ENCODE results near the gene NR4A1.

NR4A1 gene

GRCh38 chr12:52050758-52051541 is at the start of gene NR4A1:
Gene NR4A1 (plus strand): TSS chr12:52051442. CDS start chr12:52054329, 2,887 bp downstream.
- DNase-seq: peak; percentile 78

DNA sequence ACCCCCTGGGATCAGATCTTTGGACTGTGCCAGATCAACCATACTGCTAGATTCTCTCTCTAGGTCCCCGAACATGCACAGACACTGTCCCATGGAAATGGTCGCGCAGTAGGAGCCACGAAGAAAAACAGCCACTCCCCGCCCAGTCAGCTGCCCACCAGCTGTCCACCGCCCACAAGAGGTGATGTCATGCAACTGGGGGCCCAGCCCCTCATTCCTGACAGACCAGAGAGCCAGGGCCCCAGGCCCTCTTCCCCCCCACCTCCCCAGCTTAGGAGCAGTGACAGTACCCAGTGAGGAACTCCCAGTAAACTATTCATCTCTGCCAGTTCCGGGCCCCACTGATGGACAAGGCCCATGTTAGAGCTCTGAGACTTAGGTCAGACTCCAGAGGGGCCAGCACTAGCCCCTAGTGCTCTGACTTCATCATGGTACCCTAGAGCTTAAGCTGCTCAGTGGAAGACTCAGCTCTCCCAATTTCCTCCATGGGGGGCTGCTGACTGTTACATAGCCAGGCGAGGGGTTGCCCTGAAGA is 48.2 kb upstream of the NR4A1 start:
- no peak for DNase-seq

- DNase-seq: no peak
Measured at GRCh38 chr12:52003591-52003990, 47.7 kb upstream of the NR4A1 start.

GRCh38 chr12:52004042-52004648 is 47.1 kb upstream of the NR4A1 start:
- peak; percentile 7 for DNase-seq

- no peak for DNase-seq
Measured at GRCh38 chr12:52005218-52005902, 45.9 kb upstream of the NR4A1 start.

DNA sequence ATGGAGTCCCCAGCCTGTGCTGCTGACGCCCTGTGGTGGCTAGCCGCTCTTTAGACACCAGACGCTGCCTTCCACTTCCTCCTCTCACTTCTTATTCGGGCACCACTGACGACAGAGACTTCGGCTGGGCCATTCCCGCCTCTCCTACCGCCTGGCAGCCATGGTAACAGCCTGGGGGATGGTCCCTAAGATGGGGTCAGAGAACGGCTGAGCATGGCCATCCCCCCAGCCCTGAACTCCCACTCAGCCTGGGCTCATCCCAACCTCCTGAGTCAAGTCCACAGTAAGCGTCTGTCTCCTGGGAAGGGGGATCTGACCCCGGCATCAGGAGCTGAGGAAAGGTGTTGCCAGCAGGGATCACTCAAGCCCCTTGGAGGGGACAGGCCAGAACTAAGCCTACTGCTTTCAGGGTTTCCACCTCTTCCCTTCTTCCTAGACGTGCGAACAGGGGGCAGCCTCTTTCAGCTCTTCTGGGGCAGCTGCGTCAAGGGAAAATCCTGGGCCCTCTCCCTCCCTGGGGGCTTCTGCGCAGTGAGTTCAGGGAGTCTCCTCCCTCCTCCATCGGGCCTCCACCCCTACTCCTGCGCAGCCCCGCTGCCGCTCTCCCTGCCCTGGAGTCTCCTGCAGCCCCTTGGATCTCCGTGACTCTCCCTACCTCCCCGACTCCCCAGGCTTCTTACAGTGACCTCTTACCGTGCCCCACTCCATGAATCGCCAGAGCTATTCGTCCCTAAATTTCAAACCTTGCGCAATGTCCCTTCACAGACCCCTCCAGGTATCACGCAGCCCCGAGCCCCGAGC is 45.1 kb upstream of the NR4A1 start:
- DNase-seq: no peak

- peak; percentile 33 for DNase-seq
Measured at GRCh38 chr12:52006726-52007157, 44.5 kb upstream of the NR4A1 start, which contains the start of gene TAMALIN. Gene TAMALIN (plus strand): TSS chr12:52006946. CDS start chr12:52007020, 74 bp downstream.

GRCh38 chr12:52007158-52007921 is 43.9 kb upstream of the NR4A1 start:
- DNase-seq: no peak

GRCh38 chr12:52007982-52008510 is 43.2 kb upstream of the NR4A1 start:
- DNase-seq: no peak

DNA sequence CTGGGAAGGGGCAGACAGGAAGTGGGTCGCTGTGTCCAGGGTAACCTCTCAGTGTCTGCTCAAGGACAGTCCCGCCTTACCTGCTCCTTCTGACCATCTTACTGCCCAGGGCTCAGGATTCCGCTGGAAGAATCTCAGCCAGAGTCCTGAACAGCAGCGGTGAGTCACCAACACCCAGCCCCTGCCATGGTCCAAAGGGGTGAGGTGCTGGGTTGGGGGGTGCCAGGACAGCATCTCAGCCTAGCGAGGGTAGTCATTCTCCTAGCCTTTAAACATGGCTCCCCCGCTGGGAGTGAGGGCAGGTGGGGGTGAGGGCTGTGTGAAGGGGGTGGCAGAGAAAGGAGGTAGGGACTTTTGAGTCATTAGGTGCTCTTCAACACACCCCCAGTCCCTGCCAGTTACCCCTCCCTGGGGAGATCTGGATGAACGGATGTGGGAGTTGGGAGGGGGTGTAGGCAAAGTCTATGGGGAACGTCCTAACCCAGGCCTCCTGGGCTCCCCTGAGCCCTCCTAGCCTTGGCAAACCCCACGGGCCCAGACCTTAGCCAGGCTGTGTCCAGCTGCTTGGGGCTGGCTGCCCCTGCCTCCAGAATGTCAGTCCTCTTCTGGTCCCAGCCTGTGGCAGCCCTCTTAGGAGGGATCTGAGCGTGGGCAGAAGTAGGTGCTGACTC is 42.0 kb upstream of the NR4A1 start:
- DNase-seq: no peak

- no peak for DNase-seq
Measured at GRCh38 chr12:52010152-52010622, 41.1 kb upstream of the NR4A1 start.

DNA sequence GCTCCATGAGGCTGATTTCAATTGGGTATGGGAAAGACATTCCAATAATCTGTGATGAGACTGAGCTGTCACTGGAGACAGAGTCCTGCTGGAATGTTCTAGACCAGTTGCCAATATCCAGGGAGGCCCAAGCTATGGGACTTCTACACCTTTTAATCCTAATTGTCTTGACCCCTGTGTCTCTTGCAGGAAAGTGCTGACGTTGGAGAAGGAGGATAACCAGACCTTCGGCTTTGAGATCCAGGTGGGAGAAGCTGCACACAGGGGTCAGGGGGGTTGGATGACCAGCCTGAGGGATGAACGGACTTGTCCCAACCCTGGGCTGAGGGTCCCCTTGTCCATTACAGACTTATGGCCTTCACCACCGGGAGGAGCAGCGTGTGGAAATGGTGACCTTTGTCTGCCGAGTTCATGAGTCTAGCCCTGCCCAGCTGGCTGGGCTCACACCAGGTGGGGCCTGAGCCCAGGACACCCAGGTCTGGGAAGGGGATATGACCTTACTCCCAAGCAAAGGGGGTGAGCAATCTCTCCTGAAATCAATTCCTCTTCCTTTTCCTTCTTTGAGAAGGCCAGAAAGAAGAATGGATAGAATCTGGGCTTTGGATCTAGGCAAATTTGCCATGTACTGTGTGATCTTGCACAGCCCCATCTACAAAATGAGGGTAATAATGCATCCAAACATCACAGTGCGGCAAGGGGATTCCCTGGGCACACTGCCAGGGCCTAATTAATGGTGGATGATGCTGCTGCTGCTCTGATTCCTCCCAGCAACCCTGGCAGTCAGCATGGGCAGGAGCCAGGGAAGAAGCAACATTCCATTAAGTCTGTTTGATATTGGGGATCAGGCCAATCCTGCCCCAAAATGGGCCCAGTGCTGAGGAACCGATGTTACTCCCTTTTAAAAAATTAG is 40.3 kb upstream of the NR4A1 start:
- DNase-seq: peak; percentile 21

- DNase-seq: no peak
Measured at GRCh38 chr12:52011602-52012214, 39.5 kb upstream of the NR4A1 start.

DNA sequence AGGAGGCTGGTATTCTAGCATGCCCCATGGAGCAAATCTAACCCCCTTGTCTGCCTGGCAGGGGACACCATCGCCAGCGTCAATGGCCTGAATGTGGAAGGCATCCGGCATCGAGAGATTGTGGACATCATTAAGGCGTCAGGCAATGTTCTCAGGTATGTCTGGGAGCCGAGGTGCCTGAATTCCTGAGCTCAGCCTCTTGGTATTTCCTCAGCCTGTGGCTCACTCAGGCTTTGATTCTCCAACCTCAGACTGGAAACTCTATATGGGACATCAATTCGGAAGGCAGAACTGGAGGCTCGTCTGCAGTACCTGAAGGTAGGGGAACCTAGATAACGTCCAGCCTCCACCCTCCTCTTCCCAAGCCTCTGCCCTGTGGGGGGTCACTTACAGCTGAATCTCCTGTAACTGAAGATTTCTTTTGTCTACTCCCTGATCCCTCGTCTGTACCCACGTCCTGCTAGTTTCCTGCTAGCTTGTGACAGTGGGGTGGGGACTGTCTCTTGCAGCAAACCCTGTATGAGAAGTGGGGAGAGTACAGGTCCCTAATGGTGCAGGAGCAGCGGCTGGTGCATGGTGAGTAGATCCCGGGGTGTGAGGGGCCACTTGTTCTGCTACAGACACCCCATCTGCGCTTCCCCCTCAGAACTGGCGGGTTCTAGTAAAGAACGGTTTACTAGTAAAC is 37.5 kb upstream of the NR4A1 start:
- DNase-seq: no peak

DNA sequence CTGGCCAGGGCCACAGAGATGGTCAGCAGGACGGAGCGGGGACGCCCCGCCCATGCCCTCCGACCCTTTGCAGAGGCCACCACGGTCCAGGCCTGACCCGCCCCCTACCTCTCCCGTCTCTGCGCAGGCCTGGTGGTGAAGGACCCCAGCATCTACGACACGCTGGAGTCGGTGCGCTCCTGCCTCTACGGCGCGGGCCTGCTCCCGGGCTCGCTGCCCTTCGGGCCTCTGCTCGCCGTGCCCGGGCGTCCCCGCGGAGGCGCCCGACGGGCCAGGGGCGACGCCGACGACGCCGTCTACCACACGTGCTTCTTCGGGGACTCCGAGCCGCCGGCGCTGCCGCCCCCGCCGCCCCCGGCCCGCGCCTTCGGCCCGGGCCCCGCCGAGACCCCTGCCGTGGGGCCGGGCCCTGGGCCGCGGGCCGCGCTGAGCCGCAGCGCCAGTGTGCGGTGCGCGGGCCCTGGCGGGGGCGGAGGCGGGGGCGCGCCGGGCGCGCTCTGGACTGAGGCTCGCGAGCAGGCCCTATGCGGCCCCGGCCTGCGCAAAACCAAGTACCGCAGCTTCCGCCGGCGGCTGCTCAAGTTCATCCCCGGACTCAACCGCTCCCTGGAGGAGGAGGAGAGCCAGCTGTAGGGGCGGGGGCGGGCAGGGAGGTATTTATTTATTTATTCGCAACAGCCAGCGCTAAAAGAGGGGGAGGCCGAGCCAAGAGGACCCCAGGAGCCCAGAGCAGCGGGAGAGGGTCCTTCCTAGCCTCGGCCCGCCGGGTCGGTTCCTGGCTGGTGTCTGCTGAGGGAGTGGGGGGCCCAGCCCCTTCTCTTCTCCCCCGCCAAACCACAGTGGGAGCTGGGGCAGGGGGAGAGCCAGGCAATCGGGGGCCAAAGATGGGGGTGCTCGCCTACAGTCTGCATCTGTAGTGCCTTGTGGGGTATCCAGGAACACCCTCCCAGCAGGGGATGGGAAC is 36.4 kb upstream of the NR4A1 start:
- no peak for DNase-seq

DNA sequence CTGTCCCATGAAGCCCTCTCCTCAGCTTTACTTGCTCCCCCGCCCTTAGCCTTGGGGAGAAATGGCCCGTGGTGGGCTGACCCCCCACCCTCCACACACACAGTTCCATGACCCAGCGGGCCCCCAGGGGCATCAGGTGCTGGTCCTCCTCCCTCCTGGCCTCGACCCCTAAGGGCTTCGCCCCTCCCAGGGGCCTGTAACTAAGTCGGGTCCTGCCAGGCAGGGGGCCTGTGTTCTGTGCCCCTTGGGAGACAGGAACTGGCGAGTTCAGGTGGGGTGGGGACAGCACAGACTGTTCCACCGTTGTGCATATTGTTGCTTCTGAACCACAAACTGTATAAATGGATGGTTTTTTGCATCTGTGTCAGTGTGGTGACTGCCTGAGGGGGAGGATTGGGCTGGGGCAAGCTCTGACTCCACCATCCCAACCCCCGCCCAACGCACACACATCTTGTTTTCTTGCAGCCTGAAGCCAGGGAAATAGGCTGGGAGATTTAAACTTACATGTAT is 35.7 kb upstream of the NR4A1 start:
- no peak for DNase-seq
